Right atrium auricular region (tissue), 2 donors: ENCODE measurements around the gene CDC42BPA. TPM values are rescaled to one million over a fixed set of nuclear protein-coding genes. Genes with fewer than 3 reads are reported as not detected.
"Not testable (repeated sequence)": the region's sequence is repeated elsewhere in the genome, so short reads cannot be mapped to it uniquely, and the experiment has no call there.

Experiments
- DNase-seq: peaks from one replicate; pipeline ENCODE4 v3.0.0-alpha.2; 2019; ENCODE audit warnings: low spot score
- H3K27ac ChIP-seq, 2 donors: fragments of 200-600 bp; sonication (generic); 1 replicate in 1 of 2; 2 replicates in 1 of 2; pipeline ENCODE4 v1.5.1; 2016 to 2019
- H3K27me3 ChIP-seq, 2 donors: fragments of 200-600 bp; sonication (generic); one replicate each; pipeline versions ENCODE4 v1.5.1 to v1.6.0; 2017 to 2019
- H3K36me3 ChIP-seq: fragments of 200-600 bp; sonication (generic); one replicate; pipeline ENCODE4 v1.5.1; 2016
- H3K4me1 ChIP-seq, 2 donors: fragments of 200-600 bp; sonication (generic); one replicate each; pipeline versions ENCODE4 v1.5.1 to v1.6.0; 2017 to 2019
- H3K4me3 ChIP-seq, 2 donors: fragments of 200-600 bp; sonication (generic); 1 replicate in 1 of 2; 2 replicates in 1 of 2; pipeline ENCODE4 v1.5.1; 2017 to 2019; ENCODE audit warnings: mild to moderate bottlenecking in 1 of 2, moderate library complexity in 1 of 2
- H3K9me3 ChIP-seq, 2 donors: fragments of 200-600 bp; sonication (generic); one replicate each; pipeline ENCODE4 v1.5.1; 2019
- CTCF ChIP-seq, 2 donors: fragments of 200-600 bp; sonication (generic); IDR thresholded peaks; one replicate each; pipeline ENCODE4 v1.5.1; 2019; ENCODE audit warnings: antibody characterized with exemption in 2 of 2
- total RNA-seq, 2 donors: library from RNA; depleted of rRNA; stranded (reverse); fragments of >200 nt; gene quantifications; one replicate each; pipeline ENCODE4 v1.1.0, GENCODE V29; 2016

The CDC42BPA gene
- total RNA-seq, 2 donors from 2014 or later: 26.0 to 32.0 TPM

DNA sequence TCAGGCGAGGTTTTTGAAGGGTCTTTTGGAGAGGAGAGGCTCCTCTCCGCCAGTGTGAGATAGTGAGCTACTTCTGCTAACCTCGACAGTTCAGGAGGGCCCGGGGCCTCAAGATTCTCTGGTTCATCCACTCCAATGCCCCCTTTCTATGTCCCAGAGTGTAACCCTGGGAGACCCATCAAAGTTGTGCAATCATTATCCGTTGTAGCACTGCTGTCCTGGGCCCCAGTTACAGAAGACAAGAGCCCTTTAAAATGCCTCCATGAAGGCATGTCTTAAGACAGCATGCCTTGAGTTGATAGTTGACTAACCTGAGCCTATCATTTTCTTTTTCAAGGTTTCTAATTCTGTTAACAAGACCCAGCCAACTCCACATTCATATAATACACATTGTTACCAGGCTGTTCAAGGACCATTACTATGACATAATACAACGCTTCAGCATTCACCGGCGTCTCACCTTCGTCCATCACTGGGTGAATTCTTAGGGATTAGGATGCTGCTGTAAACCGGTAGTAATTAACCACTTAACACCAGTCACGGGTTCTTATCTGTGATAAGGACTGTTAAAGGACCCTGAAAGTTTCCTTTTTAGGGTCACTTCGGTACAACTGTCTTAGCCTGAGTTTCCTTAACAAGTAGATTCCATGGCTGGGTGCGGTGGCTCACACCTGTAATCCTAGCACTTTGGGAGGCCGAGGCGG is 37.4 kb upstream of the CDC42BPA start:
- DNase-seq: no peak
- Histone ChIP-seq H3K9me3 (no peaks in the 10 kb centered on the region), H3K27ac (no peak overlapping the region), H3K27me3 (no peaks in the 10 kb centered on the region), H3K4me3 (no peak overlapping the region), H3K4me1 (peaks cover 0 to 33% of the 10 kb centered on the region in 2 donors), H3K36me3 (no peaks in the 10 kb centered on the region)
- TF ChIP-seq CTCF (IDR thresholded peaks at IDR 0.05): no peak

GRCh38 chr1:227353186-227353585 is 34.9 kb upstream of the CDC42BPA start:
- DNase-seq: no peak
- Histone ChIP-seq H3K27ac (no peak overlapping the region), H3K4me3 (no peak overlapping the region), H3K36me3 (no peaks in the 10 kb centered on the region), H3K4me1 (peaks cover 0 to 28% of the 10 kb centered on the region in 2 donors), H3K27me3 (no peaks in the 10 kb centered on the region), H3K9me3 (no peaks in the 10 kb centered on the region)
- no peak for TF ChIP-seq CTCF (IDR thresholded peaks at IDR 0.05)

- DNase-seq, H3K36me3 ChIP-seq, H3K4me3 ChIP-seq, H3K27me3 ChIP-seq, H3K27ac ChIP-seq, H3K9me3 ChIP-seq: not testable (repeated sequence)
- peaks cover 0 to 20% of the 10 kb centered on the region in 2 donors for H3K4me1 ChIP-seq
These were observed 33.9 kb upstream of the CDC42BPA start for GRCh38 chr1:227352164-227352563.

DNA sequence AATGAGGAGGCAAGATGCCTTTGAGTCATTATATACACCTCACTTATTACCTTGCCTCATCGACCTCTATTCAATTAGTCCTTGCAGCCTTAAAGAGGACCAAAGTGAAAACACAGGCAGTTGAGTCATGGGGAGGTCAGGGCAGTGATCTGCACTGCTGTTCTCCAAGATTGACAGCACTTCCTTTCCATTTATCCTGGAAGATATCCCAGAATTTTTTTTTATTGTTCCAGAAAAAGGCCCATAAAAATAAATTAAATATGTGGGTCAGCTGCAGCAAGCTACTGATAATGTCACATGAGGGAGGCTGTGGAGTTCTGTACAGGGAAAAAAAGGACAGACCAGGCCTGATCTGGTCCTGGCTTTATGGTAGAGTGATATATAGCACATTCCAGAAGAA is 33.2 kb upstream of the CDC42BPA start:
- Histone ChIP-seq H3K4me3 (no peak overlapping the region), H3K27ac (no peak overlapping the region), H3K36me3 (no peaks in the 10 kb centered on the region), H3K27me3 (no peaks in the 10 kb centered on the region), H3K4me1 (peaks cover 0 to 13% of the 10 kb centered on the region in 2 donors), H3K9me3 (no peaks in the 10 kb centered on the region)
- no peak for TF ChIP-seq CTCF (IDR thresholded peaks at IDR 0.05)
- DNase-seq: no peak

- Histone ChIP-seq H3K27me3 (no peaks in the 10 kb centered on the region), H3K27ac (no peak overlapping the region), H3K9me3 (no peaks in the 10 kb centered on the region), H3K4me1 (peaks cover 0 to 10% of the 10 kb centered on the region in 2 donors), H3K36me3 (no peaks in the 10 kb centered on the region), H3K4me3 (no peak overlapping the region)
- no peak for TF ChIP-seq CTCF (IDR thresholded peaks at IDR 0.05)
- DNase-seq: no peak
These were observed 31.7 kb upstream of the CDC42BPA start for GRCh38 chr1:227349967-227350366.

GRCh38 chr1:227343727-227344551 is 25.6 kb upstream of the CDC42BPA start:
- Histone ChIP-seq H3K27me3 (no peaks in the 10 kb centered on the region), H3K4me1 (peaks cover 0 to 9% of the 10 kb centered on the region in 2 donors), H3K9me3 (no peaks in the 10 kb centered on the region), H3K4me3 (no peak overlapping the region), H3K36me3 (no peaks in the 10 kb centered on the region), H3K27ac (no peak overlapping the region)
- DNase-seq: no peak
- no peak for TF ChIP-seq CTCF (IDR thresholded peaks at IDR 0.05)
